HG03460 (cell line): ENCODE measurements around the gene LTF.
"Not testable (repeated sequence)": the region's sequence is repeated elsewhere in the genome, so short reads cannot be mapped to it uniquely, and the experiment has no call there.

Experiments used
- ATAC-seq: cut with Tn5 transposase; IDR thresholded peaks from one replicate; pipeline ENCODE4 v1.9.1; 2021; ENCODE audit not compliant: unreplicated experiment

The LTF gene

DNA sequence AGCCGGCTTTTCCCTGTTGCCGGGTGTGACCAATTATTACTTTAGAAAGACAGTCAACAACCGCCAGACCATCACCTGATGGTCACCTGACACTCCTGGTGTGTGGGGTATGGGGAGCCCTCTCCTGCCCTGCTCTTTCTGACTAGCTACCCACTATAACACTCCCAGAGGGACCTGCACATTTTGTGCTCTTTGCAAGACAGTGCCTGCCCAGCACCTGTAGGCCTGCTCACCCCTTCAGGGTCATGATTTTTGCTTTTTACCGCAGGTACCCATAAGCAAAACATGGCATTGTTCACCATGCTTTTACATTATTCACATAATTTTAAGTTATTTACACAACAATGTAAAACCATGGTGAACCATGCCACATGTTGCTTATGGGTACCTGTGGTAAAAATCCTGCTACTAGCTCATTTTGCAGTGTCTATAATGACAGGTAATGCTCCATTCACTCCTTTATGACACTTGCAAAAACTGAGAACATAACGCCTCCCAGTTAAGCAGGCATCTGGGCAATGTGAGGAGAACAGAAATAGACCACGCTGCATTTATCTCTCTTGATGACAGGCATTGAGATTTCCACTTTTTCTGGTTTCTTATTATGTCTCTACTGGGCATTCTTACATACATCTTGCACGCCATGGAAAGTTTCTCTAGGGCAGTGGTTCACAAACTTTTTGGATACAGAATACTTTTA, 47.7 kb downstream of the LTF start:
- no peak for ATAC-seq

DNA sequence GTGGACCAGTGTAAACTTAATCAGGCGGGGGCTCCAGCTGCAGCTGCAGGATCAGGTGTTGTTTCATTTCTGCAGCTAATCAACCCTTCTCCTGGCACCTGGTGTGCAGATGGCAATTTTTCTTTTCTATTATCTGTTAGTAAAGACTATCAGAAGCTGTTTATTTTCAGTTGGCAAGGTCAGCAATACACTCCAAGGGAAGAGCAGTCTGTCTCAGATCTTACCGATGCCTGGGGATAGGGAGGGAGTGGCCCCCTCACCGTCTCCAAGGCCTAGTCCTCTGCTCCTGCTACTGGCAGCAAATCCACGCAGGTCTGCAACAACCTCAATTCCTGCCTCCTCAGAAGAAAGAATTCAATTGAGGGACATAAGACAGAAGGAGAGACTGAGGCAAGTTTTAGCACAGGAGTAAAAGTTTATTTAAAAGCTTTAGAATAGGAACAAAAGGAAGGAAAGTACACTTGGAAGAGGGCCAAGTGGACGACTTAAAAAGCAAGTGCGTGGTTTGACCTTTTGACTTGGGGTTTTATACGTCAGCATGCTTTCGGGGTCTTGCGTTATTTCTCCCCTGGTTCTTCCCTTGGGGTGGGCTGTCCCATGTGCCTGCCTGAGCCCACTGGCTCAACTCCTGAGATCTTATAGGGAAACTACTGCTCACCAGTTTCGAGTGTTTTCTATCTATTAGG, 48.4 kb downstream of the LTF start:
- ATAC-seq: no peak

DNA sequence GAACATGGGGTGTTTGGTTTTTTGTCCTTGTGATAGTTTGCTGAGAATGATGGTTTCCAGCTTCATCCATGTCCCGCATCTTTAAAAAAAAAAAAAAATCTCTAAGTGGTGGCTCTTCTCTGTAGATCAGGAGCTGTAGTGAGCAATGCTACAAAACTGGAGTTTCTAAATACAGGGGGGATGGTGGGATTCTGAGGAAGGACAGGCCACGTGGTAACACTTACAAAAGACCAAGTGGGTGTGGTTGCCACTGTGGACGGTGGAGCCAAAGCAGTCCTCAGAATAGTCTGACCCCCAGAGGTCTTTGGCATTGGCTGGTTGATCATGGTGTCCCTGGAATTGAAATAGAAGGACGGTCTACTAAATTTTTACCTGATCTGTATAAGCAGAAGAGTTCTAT, 50.0 kb downstream of the LTF start:
- no peak for ATAC-seq

DNA sequence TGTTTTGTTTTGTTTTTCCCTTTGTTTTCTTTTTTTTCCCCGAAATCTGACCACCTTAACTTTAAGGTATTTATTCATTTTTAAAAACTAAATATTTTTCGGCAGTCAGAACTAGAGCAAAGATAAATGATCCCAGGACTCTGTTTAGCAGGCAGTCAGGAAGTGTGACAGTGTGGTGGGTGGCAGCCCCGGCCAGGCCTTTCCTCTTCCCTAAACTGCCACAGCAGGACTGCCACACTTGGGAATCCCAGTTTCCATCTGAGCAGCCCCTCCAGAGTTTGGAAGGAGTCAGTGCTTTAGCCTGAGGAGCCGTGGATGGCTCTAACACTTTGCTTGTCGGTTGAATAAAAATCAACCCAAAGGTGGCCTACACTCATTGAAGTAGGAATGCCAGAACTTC, 50.8 kb downstream of the LTF start:
- ATAC-seq: no peak

DNA sequence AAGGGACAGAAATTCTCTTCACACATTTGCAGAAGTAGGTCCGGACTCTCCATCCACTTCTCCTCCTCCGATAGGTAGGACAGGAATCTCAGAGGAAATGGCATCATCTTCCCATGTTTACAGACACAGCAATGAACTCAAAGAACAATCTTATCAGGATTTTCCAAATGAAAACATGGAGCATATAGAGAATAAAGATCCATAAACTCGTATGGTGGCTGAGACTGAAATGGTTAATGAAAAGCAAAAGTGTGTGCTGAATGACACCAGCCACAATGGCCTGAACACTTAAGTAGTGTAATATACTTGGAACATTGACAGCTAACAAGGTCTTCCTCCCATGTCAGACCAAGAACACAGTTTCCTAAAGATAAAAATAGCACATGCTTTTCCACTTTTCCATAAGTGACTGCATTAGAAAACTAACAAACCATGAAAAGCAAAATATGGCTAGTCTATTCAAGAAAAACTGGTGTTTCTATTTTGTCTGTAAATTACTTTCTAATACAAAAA, 51.9 kb downstream of the LTF start:
- no peak for ATAC-seq

DNA sequence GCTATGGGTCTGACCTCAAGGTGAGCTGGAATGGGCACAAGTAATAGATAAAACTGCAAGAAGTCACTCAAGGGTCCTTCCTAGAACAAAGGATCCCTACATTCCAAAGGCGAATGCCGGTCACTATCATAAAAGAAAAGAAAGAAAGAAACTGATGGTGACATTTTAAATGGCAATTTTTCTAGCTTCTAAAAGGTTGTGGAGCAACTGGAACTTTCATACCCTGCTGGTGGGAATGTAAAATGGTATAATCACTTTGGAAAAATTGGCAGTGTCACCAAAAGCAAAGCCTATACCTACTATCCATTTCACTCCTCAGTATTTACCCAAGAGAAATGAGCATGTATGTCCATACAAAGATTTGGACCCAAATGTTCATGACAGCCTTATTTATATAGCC, 53.4 kb downstream of the LTF start:
- ATAC-seq: no peak

DNA sequence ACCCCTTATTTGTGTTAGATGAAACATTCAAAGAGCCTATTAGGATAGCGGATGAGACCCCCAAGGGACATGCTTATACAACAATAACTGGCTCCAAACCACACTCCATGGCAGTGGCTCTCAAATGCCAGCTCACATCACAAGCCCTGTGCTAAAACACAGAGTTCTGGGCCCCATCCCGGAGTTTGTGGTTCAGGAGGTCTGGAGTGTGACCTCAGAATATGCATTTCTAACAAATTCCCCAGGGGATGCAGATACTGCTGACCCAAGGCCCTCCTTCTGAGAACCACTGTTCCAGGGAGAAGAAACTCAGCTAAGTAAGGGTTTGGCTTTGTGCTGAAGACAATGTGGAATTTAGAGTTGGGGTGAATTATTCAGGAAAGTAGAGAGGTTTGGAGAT, 54.0 kb downstream of the LTF start:
- ATAC-seq: no peak

DNA sequence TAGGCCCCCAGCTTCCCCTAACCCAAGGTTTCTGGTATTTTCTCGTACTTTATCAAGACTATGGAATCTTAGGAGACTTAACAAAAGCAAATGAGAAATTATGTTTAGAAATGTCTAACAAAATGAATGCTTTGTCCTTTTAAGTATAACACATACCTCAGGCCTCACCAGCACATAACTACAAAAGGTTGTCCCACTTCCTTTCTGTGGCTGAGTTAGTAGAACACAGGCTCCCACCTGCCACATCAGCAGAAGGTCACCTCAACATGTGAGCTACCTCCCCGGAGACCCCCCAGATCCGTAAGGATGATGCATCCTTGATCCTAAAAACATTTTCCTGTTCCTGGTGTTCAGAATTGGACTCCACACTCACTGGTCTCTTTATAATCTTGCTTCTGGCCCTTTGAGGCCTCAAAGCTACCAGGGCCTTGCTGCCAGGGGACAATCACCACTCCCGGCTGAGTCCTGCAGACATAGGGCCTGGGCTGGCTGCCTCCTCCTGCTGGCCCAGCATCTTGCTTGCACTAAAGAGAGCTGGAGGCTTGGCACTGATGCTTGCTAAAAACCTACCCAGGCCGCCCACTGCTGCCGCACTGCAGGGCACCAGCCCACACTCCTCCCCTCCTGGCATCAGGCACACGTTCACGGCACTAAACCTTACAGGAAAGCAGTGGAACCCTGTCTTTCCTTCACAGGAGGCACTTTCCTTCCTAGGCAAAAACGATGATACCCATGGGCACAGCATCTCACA, 54.8 kb downstream of the LTF start:
- ATAC-seq: no peak

DNA sequence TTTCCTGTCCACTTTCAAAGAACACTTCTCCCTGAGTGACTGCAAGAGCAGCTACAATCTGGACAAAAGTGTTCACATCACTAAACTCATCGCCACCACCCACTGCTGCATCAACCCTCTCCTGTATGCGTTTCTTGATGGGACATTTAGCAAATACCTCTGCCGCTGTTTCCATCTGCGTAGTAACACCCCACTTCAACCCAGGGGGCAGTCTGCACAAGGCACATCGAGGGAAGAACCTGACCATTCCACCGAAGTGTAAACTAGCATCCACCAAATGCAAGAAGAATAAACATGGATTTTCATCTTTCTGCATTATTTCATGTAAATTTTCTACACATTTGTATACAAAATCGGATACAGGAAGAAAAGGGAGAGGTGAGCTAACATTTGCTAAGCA, 55.9 kb downstream of the LTF start:
- ATAC-seq: no peak

DNA sequence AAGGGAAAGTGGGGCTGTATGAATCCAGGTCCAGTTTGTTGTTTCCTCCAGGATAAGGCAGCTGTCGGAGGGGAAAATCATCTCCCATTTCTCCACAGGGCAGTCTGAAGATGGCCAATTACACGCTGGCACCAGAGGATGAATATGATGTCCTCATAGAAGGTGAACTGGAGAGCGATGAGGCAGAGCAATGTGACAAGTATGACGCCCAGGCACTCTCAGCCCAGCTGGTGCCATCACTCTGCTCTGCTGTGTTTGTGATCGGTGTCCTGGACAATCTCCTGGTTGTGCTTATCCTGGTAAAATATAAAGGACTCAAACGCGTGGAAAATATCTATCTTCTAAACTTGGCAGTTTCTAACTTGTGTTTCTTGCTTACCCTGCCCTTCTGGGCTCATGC, 56.7 kb downstream of the LTF start:
- ATAC-seq: no peak

DNA sequence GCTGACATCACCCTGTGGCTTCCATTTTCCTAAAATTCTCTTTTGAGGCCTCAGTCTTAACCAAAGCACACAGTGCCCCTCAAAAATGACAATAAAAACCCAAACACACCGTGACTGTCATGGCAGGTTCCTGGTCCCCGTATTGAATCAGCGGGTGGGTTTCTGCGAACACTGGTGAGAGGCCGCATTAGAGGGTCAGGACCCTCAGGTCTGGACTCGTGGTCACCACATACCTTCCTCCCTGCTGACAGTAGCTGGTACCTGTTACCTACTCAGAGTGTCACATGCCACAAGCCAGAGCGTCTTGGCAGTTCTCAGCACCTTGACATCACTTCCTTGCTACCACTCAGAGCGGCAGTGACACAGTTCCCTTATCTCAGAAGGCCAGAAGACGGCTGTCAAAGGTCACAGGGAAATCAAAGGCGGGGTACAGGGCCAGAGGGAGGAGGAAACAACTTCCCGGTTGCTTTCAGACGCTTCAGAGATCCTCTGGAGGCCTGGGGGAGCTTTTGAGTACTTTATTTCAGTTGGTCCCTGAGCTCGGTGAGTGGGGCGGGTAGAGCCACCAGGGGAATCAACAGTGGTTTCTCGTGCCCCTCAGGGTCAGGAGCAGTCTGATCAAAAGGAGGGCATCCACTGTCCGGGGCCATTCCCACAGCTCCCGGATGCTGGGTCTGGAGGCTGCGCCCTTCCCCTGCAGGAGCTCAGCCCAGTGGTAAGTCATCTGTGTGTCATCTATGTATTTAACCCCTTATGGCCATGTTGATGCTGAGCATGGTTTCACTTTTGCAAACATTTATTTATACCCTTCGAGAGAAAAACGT, 57.7 kb downstream of the LTF start, which contains the start of the genes CCR5AS and CCRL2:
Gene CCR5AS, minus strand, starts transcription at position 279 of the 824 bp plus-strand sequence.
Gene CCRL2, plus strand, starts transcription at position 472 of the 824 bp plus-strand sequence. CDS start 821 bp downstream, outside the sequence.
- no peak for ATAC-seq

DNA sequence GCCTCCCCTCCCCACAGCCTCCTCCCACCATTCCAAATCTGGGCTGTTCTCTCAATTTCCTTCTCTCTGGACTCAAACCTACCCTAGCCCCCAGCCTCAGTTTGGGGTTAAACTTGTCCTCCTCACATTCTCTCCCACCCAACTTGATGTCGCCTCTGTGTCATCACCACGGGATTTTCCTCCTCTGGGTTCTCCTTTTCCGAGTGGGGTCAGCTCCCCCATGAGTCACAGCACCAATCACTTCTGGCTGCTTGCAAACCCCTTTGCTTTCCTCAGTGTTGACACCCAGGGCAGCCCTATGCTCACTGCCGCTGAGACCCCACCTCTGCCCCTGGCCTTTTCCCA, 58.3 kb downstream of the LTF start:
- no peak for ATAC-seq

DNA sequence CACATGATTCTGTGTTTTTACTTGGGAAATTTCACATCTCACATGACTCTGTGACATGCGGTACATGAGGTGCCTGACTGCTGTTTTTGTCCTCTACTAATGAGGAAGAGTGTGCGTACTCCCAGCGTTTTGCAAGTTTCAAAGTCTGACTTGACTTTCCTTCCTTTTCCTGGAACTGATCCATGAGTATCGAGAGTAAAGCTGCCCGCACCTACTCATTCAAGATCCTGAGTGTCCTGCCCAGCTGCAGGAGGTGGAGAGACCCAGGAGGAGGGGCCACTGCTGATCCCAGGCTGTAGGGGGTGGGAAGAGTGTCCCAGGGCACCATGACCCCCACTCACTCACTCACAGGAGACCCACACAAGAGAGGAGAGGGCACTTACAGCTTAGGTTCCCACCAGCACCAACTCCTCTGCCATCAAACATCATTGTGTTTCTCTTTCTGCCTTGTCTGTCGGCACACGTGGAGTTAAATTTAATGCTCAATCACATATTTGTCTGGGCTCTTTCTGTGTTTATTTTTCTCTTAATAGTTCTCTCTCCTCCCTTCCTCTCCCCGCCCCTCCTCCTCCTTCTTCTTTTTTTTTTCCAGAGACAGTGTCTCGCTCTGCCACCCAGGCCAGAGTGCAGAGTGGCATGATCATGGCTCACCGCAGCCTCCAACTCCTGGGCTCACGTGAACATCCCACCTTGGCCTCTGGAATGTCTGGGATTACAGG, 59.2 kb downstream of the LTF start:
- no peak for ATAC-seq

DNA sequence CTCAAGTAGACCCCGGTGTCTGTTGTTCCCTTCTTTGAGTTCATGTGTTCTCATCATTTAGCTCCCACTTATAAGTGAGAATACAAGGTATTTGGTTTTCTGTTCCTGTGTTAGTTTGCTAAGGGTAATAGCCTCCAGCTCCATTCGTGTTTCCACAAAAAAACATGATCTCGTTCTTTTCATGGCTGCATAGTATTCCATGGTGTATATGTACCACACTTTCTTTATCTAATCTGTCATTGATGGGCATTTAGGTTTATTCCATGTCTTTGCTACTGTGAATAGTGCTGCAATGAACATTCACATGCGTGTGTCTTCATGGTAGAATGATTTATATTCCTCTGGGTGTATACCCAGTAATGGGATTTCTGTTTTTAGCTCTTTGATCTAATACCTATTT, 61.8 kb downstream of the LTF start:
- not testable (repeated sequence) for ATAC-seq

DNA sequence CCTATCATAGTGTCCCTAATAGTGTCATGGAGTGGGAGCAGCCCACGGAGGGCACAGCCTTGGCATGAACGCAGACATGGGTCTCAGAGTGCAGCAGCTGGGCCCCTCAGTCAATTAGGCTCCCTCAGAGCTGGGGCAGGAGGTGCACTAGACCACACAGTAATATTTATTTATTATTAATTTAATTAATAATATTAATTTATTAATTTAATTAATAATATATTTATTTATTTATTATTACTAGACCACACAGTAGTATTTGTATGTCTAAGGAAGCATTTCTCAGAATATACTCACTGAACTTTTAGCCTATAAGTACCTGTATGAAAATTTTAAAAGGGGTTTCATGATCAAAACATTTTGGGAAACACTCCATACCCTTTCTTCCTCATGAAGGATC, 63.1 kb downstream of the LTF start:
- no peak for ATAC-seq

DNA sequence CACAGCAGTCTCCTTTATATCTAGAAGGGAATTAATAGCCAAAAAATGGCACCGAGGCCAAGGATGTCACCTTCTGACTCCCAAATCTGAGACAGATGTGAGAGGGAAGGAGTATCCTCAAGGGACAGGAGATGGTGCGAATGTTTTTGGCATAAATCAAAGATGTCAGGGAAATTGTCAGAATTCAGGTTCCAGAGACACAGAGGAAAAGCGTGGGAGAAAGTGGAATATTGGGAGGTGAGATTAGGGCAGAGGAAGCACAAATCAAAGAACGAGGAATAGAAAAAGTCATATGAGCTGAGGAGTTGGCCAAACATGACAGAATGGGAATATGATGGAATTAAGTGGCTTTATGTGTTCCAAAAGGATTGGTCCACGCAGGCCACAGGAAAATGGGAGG, 63.9 kb downstream of the LTF start:
- ATAC-seq: no peak

DNA sequence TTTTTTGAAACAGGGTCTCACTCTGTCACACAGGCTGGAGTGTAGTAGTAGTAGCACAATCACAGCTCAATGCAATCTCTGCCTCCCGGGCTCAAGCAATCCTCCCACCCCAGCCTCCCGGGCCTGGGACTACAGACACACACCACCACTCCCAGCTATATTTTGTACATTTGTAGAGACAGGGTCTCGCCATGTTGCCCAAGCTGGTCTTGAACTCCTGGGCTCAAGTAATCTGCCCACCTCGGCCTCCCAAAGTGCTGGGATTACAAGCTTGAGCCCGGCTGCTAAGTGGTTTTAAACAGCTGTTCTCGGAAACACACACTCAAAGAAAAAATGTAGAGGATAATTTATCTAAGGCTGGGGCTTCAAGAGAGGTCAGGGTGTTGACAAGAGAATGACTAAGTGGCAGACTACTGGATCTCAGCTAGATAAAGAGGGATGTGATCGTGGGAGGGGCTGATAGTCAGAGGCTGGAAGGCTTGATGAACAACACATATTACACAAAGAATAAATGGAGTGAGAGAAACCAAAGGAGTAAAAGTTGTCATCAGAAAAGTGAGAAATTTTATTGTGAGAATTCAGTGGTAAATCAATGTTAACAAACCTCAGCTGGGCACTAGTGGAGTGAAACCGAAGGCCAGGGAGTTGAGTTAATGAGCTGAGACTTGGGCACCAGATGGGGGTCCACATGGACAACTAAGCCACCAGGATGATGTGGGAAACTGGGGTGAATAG, 64.5 kb downstream of the LTF start:
- no peak for ATAC-seq

DNA sequence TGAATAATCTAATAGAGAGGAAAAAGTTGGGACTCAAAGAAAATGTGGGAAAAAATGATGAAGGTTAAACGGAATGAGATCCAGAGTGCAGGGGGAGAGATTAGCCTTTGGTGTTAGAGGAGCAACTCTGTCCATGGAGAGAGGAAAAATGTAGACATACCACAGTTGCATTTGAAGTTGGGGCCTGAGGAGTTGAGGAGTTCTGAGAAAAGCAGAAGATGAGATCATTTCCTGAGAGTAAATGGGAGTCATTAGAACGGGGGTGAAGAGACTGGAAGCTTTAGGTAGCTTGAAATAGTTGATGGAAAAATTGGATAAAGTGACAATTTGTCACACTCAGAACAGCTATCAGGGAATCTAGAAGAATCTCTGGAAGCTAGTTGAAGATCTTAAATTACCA, 65.1 kb downstream of the LTF start:
- no peak for ATAC-seq

DNA sequence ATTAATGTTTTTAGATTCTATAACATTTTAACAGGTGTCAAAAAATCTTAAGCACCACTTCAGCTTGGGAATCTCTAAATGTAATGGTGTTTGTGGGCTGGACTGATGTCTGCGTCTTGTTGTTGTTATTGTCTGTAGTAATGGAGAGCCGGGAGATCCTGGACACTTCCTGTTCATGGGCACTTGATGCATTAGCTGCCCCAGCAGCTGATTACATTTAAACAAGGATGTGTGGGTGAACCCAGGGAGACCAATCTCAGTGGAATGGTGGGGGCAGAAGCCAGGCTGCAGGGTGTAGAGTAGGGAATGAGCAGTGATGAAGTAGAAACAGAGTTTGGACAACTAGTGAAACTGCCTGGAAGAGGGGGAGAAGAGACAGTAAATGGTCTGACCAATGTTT, 65.6 kb downstream of the LTF start:
- no peak for ATAC-seq
